Subcutaneous adipose tissue (tissue), 4 donors: Measurements from ENCODE around the gene MAN1A1. TPM values are rescaled to one million over a fixed set of nuclear protein-coding genes. Genes with fewer than 3 reads are reported as not detected.

ENCODE experiments used
- total RNA-seq, 4 donors: library from RNA; depleted of rRNA; stranded (reverse); fragments of >200 nt; gene quantifications; one replicate each; pipeline ENCODE4 v1.1.0, GENCODE V29; 2016
- TF ChIP-seq, protein P1 (sequence below): fragments of 450-650 bp; IDR thresholded peaks from one replicate; pipeline ENCODE4 v1.5.1; 2016; ENCODE audit warnings: low read depth, mild to moderate bottlenecking, control low read depth, antibody characterized with exemption, moderate library complexity

The MAN1A1 gene
- total RNA-seq, 4 donors from 2014 or later: 268 to 470 (median 387) TPM

DNA sequence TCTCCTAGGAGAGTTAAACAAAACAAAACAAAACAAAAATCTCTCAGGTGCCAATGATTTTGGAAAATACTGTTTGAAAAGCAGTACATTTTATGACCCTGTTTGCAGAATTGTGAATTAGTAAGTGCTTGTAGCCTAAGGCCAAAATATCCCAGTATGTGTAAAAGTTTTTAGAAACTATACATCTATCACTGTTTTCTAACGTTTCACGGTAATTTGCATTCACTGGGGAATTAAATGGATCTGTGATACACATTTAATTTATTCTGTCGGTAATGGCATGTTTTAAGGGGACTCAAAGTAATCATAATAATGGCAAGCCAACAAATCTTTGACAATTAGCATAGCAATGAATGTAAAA, 175.5 kb downstream of the MAN1A1 start:
- TF ChIP-seq, protein P1, sequence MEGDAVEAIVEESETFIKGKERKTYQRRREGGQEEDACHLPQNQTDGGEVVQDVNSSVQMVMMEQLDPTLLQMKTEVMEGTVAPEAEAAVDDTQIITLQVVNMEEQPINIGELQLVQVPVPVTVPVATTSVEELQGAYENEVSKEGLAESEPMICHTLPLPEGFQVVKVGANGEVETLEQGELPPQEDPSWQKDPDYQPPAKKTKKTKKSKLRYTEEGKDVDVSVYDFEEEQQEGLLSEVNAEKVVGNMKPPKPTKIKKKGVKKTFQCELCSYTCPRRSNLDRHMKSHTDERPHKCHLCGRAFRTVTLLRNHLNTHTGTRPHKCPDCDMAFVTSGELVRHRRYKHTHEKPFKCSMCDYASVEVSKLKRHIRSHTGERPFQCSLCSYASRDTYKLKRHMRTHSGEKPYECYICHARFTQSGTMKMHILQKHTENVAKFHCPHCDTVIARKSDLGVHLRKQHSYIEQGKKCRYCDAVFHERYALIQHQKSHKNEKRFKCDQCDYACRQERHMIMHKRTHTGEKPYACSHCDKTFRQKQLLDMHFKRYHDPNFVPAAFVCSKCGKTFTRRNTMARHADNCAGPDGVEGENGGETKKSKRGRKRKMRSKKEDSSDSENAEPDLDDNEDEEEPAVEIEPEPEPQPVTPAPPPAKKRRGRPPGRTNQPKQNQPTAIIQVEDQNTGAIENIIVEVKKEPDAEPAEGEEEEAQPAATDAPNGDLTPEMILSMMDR: no peak

GRCh38 chr6:119173249-119174084, 176.1 kb downstream of the MAN1A1 start:
- TF ChIP-seq, protein P1: no peak

DNA sequence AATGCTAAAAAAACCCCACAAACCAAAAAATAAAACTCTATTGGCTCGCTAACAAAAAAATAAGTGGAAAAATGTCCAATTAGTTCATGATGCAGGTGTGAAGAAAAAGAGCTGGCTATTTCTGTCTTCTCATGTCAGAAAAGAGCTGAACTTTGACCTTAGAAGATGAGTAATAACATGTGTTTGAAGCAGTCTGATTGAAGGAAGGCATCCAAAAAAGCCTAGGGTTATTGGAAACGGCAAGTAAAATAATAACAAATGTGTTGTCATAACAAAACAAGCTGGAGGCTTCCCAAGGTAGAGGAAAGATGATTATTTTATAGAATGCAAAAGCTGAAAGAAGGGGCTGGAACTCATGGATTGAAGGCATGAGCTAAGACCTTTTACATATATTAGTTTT, 176.7 kb downstream of the MAN1A1 start:
- TF ChIP-seq, protein P1: no peak

DNA sequence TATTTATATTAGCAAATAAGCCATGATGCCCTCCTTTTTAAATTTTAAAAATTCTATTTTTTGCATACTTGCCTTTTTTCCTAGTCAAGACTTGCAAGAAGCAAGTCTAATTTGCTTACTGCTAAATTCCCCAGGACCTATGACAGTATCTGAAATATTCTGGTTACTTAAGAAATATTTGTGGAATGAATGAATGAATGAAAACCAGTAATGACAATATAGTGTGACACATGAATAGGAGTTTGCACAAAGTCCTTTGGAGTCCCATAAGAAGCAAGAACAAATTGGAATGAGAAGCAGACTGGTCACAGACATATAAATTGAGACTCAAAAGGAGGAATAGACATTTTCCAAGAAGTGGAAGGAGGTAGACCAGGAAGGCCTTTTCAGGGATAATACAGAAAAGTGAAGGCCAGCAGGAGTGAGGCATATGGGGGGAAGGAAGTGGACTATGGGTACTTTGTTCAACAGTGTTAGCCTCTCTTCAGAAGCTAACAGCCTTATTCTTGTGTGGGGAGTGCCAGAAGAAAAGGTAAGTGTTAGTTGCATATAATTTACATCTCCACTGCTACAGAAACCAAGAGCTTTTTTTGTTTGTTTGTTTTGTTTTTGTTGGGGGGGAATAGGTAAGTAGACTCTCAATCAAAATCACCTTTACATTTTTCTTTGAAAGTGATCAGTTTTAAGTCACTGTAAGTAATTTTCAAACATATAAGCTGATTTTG, 177.5 kb downstream of the MAN1A1 start:
- TF ChIP-seq, protein P1: no peak

- TF ChIP-seq, protein P1: no peak
These were observed 178.3 kb downstream of the MAN1A1 start for GRCh38 chr6:119171088-119171841.

- TF ChIP-seq, protein P1: no peak
These were observed 179.0 kb downstream of the MAN1A1 start for GRCh38 chr6:119170447-119171087.
